Measurements from ENCODE around the gene ST6GALNAC6. TPM values are rescaled to one million over a fixed set of nuclear protein-coding genes. Genes with fewer than 3 reads are reported as not detected.

Gene ST6GALNAC6
- total and polyA plus RNA-seq, 2 of the 8 experiments (the other 6 are each of a cell fraction or from before 2014, with no cell fraction given) = 43.7 to 64.4 TPM

GRCh38 chr9:127883959-127884358 lies 15.4 kb downstream of the ST6GALNAC6 start:
- H3K23me2 ChIP-seq (ENCODE audit: low read depth, low read length) = no peaks in the 10 kb centered on the region
- no peak overlapping the region for H2BK5ac ChIP-seq (ENCODE audit: low read depth, low read length)
- H2AK5ac ChIP-seq (ENCODE audit: low read depth, low read length) = no peak overlapping the region
- 90% methylated on average over 7 of the region's 7 CpGs; no CpG with 5 or more reads in 1 of the 2 experiments for WGBS, 2 experiments (ENCODE audit: extremely low coverage in 1 of 2, insufficient coverage in 1 of 2, insufficient read length in 1 of 2, insufficient replicate concordance in 2 of 2, low coverage in 1 of 2, low lambda C conversion rate in 2 of 2, missing lambda C conversion rate in 1 of 2)
- no peak overlapping the region; a peak in 1 of 7 replicates for H3K9ac ChIP-seq (replicated peaks in 1 of 4; ENCODE audit: extremely low read depth in 1 of 4, low read depth in 3 of 4, low read length in 3 of 4)
- H3K36me3 ChIP-seq (ENCODE audit: control insufficient read depth in 2 of 4, insufficient read depth in 4 of 4, low read length in 3 of 4) = peaks cover 0 to 14% (median 8%) of the 10 kb centered on the region in 4 experiments; a peak in 4 of 8 replicates
- H4K8ac ChIP-seq (ENCODE audit: extremely low read depth, insufficient read depth, low read length) = peak overlapping the region; percentile 68; the same call in 1 of the 2 replicates
- no peak overlapping the region for H3K14ac ChIP-seq (ENCODE audit: insufficient read length)
- no peak overlapping the region for H2BK15ac ChIP-seq (ENCODE audit: low read length)
- no peak for FAIRE-seq
- no peak overlapping the region for H2BK20ac ChIP-seq (ENCODE audit: low read length)
- CTCF ChIA-PET (ENCODE audit: partially characterized antibody) = interaction anchor here (0.8 to 2.7 kb wide), 5 partner anchors 10 to 149 kb away, joined by 3 to 11 read pairs (median 7); partner anchors contain the start of gene TOR2A
- no peak overlapping the region for H3K18ac ChIP-seq (ENCODE audit: extremely low read depth, low read length)
- H3K4me1 ChIP-seq (replicated peaks in 1 of 4; ENCODE audit: control insufficient read depth in 3 of 4, insufficient read depth in 4 of 4, low read length in 3 of 4) = no peaks in the 10 kb centered on the region; a peak in 3 of 7 replicates
- no peaks in the 10 kb centered on the region for H3K79me1 ChIP-seq (ENCODE audit: low read depth, low read length)
- POLR2A ChIA-PET (ENCODE audit: partially characterized antibody) = interaction anchor here (0.7 to 8.6 kb wide), 3 partner anchors 12 to 99 kb away, joined by 3 to 91 read pairs (median 3); partner anchors contain the start of gene ST6GALNAC6
- no peaks in the 10 kb centered on the region for H3K79me2 ChIP-seq (ENCODE audit: control insufficient read depth in 1 of 2, insufficient read depth in 2 of 2, low read length in 2 of 2)
- no peak overlapping the region for H3K4me2 ChIP-seq (ENCODE audit: insufficient read depth in 1 of 2, low read depth in 2 of 2, low read length in 2 of 2)
- no peak overlapping the region for H3K23ac ChIP-seq (ENCODE audit: insufficient read length)
- no peak overlapping the region for H3K56ac ChIP-seq (replicated peaks; ENCODE audit: insufficient read length, low read depth, low read length)
- H4K91ac ChIP-seq (replicated peaks; ENCODE audit: insufficient read length, low read length) = no peak overlapping the region
- H4K20me1 ChIP-seq (replicated peaks in 1 of 2; ENCODE audit: control insufficient read depth in 1 of 2, insufficient read depth in 2 of 2, low read length in 2 of 2) = peaks cover 0 to 2% of the 10 kb centered on the region in 2 experiments
- H4K5ac ChIP-seq (ENCODE audit: insufficient read length, low read depth, low read length) = no peak overlapping the region
- no peak overlapping the region for H2AFZ ChIP-seq (ENCODE audit: low read length)
- no peak for DNase-seq (ENCODE audit: low read depth in 1 of 2, low spot score in 2 of 2)
- H3K27ac ChIP-seq (ENCODE audit: low read depth, low read length) = no peak overlapping the region
- H3K4me3 ChIP-seq (ENCODE audit: extremely low read depth in 1 of 4, insufficient read depth in 2 of 4, low read depth in 3 of 4, low read length in 4 of 4) = no peak overlapping the region
- H3K4ac ChIP-seq (replicated peaks; ENCODE audit: insufficient read length, low read depth, low read length) = no peak overlapping the region
- no peaks in the 10 kb centered on the region for H3K27me3 ChIP-seq (replicated peaks in 1 of 4; ENCODE audit: control insufficient read depth in 3 of 4, extremely low read depth in 1 of 4, insufficient read depth in 3 of 4, low read length in 3 of 4)
- H2BK12ac ChIP-seq (ENCODE audit: low read depth, low read length) = no peak overlapping the region
- H3K9me3 ChIP-seq (ENCODE audit: insufficient read depth in 2 of 2, low read depth in 1 of 2, low read length in 1 of 2) = no peaks in the 10 kb centered on the region
- no peak overlapping the region for H2BK120ac ChIP-seq (replicated peaks; ENCODE audit: low read depth, low read length)
- no peak for TF ChIP-seq CHD2 (IDR thresholded peaks at IDR 0.05; ENCODE audit: low read length)
- TF ChIP-seq ASH2L (IDR thresholded peaks at IDR 0.05; ENCODE audit: low read length) = no peak
- TF ChIP-seq, protein P1, sequence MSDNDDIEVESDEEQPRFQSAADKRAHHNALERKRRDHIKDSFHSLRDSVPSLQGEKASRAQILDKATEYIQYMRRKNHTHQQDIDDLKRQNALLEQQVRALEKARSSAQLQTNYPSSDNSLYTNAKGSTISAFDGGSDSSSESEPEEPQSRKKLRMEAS (IDR thresholded peaks at IDR 0.05) = no peak
- no peak for TF ChIP-seq KDM5A (IDR thresholded peaks at IDR 0.05; ENCODE audit: low read length)
- no peak for TF ChIP-seq JUND (IDR thresholded peaks at IDR 0.05; ENCODE audit: low read length)
- no peak for TF ChIP-seq RAD21 (IDR thresholded peaks at IDR 0.05 in 1 of 2, conservative IDR thresholded peaks at IDR 0.05 in 1 of 2; ENCODE audit: low read depth in 2 of 2, low read length in 2 of 2)
- no peak for TF ChIP-seq TCF12 (IDR thresholded peaks at IDR 0.05; ENCODE audit: low read depth, low read length)
- TF ChIP-seq SUZ12 (IDR thresholded peaks at IDR 0.05; ENCODE audit: low read length) = no peak
- TF ChIP-seq TEAD4 (IDR thresholded peaks at IDR 0.05; ENCODE audit: low read depth, low read length) = no peak
- no peak for TF ChIP-seq SIRT6 (IDR thresholded peaks at IDR 0.05; ENCODE audit: low read length)
- TF ChIP-seq CTBP2 (IDR thresholded peaks at IDR 0.05; ENCODE audit: borderline replicate concordance, insufficient read depth, insufficient read length, low read length) = no peak
- no peak for TF ChIP-seq RFX5 (IDR thresholded peaks at IDR 0.05; ENCODE audit: borderline replicate concordance, low read depth, low read length)
